HFF-Myc (cell line): ENCODE measurements around the gene USP30.
"Not testable (repeated sequence)": the region's sequence is repeated elsewhere in the genome, so short reads cannot be mapped to it uniquely, and the experiment has no call there.

Source experiments
- DNase-seq: peaks from one replicate; pipeline ENCODE4 v3.0.0-alpha.2; 2011; ENCODE audit warnings: low read depth; ENCODE audit errors: extremely low read depth
- H3K4me3 ChIP-seq: replicated peaks from 2 replicates; pipeline ENCODE4 v1.5.1; 2011; ENCODE audit warnings: low read depth, mild to moderate bottlenecking, control low read depth, low read length
- TF ChIP-seq, protein P1 (sequence below): IDR thresholded peaks from 2 replicates; pipeline ENCODE4 v1.5.1; 2012; ENCODE audit warnings: mild to moderate bottlenecking, low read depth, low read length, control low read depth; ENCODE audit errors: missing control alignments

Gene USP30

DNA sequence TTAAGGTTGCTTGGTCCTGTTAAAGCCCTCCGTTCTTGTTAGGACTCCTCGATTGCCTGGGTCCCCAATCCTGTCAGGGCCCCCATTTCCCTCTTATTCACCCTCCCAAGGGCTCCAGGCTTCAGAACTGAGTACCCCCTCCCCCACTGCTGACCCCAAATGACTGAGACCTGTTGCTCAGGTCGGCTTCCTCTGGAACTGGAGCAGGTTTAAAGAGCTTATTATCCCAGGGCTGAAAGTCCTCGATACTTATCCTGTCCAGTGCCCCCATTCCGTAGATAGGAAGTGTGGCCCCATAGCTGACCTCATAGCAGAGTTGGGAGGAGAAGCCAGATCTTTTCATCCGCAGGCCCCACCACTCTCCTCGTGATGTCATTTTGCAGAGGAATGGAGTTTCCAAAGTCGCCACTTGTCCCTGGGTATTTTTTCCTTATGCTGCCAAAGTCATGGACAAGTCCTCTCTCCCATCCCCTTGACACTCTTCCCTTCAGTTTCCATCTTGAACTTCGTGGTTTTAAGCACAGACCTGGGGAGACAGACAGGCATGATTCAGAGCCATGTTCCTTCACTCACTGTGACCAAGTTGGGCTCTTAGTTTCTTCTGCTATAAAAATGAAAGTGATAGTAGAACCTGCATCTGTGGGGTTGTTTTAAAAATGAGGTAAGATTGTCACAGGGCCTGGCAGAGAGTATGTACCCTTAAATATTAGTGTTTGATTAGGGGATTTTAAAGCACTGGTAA is 1.2 kb downstream of the USP30 start:
- peak overlapping the region; percentile 73 for H3K4me3 ChIP-seq
- DNase-seq: no peak
- TF ChIP-seq, protein P1, sequence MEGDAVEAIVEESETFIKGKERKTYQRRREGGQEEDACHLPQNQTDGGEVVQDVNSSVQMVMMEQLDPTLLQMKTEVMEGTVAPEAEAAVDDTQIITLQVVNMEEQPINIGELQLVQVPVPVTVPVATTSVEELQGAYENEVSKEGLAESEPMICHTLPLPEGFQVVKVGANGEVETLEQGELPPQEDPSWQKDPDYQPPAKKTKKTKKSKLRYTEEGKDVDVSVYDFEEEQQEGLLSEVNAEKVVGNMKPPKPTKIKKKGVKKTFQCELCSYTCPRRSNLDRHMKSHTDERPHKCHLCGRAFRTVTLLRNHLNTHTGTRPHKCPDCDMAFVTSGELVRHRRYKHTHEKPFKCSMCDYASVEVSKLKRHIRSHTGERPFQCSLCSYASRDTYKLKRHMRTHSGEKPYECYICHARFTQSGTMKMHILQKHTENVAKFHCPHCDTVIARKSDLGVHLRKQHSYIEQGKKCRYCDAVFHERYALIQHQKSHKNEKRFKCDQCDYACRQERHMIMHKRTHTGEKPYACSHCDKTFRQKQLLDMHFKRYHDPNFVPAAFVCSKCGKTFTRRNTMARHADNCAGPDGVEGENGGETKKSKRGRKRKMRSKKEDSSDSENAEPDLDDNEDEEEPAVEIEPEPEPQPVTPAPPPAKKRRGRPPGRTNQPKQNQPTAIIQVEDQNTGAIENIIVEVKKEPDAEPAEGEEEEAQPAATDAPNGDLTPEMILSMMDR: no peak

DNA sequence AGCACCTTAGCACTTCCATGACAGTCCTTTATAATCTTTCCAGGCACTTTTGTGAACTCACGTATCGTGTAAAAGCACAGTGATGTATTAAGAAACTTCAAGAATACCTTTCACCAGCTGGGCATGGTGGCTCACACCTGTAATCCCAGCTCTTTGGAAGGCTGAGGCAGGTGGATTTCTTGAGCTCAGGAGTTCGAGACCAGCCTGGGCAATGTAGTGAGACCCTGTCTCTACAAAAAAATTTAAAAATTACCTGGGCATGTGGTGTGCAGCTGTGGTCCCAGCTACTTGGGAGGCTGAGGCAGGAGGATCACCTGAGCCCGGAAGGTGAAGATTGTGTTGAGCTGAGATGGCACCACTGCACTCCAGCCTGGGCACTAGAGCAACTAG is 1.7 kb downstream of the USP30 start:
- not testable (repeated sequence) for H3K4me3 ChIP-seq, DNase-seq

DNA sequence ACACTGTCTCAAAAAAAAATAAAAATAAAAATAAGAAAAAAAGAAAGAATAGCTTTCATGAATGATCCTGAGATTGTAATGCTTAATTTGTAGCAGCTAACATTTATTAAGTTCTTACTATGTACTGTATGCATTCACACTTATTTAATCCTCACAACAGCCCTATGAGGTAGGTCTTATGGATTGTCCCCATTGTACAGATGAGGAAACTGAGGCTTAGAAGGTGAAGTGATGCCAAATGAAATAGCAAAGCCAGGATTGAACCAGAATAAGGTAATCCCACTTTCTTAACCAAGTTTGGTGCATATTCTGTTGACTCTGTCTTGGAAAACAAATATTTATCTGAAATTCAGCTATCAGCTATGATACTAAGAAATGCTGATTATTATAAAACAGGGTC is 2.1 kb downstream of the USP30 start:
- DNase-seq: no peak
- no peak overlapping the region for H3K4me3 ChIP-seq
- TF ChIP-seq, protein P1: no peak

DNA sequence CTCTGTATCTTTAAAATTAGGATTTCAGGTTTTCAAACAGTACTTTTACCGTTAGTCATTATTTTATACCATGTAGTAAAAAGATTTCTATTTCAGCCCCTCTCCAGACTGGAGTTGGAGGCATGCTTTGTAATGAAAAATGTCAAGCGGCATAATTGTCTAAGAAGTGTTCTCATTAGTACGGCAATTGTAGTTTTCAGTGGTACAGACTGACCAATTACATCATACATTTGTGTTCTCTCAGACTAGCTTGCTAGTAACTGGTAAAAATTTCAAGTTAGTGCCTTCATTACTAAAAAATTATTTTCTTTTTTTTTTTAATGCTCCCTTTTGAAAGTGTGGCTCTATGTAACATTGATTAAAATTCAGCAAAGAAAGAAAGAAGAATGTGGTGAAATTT is 4.5 kb downstream of the USP30 start:
- no peak overlapping the region for H3K4me3 ChIP-seq
- TF ChIP-seq, protein P1: no peak
- no peak for DNase-seq

DNA sequence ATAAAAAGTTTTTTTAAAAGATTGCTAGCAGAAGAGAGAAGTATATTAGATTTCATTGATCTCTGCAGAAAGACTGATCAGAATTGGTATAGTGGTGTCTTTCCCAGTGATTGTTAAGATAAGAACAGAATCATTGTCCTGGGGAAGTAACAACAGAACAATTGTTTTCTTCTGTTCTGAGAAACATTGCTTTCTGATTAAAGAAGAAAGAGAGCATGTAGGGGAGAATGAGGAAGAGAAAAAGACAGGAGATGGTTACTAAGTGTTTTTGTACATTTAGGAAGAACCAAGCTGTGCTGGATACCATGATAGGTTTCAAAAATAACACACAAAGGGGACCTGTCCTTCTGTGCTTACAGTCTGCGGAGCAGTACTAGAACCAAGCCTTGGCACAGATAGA is 5.0 kb downstream of the USP30 start:
- TF ChIP-seq, protein P1: no peak
- no peak for DNase-seq
- no peak overlapping the region for H3K4me3 ChIP-seq

DNA sequence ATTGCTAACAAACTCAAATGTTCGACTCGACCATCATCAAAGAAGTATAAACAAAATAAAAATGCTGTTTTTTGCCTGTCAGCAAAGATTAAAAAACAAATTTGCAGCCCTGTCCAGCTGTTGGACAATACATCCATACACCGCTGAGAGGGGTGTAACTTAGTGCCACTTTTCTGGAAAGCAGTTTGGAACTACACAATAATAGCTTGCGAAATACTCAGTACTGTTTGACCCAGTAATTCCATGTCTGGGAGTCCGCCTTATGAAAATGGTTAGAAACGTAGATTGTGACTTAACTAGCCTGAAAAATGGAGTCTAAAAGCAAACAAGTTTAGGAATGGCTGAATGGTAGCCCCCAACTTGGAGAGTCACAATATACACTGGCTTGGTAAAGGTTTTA is 6.4 kb downstream of the USP30 start:
- TF ChIP-seq, protein P1: no peak
- no peak for DNase-seq

DNA sequence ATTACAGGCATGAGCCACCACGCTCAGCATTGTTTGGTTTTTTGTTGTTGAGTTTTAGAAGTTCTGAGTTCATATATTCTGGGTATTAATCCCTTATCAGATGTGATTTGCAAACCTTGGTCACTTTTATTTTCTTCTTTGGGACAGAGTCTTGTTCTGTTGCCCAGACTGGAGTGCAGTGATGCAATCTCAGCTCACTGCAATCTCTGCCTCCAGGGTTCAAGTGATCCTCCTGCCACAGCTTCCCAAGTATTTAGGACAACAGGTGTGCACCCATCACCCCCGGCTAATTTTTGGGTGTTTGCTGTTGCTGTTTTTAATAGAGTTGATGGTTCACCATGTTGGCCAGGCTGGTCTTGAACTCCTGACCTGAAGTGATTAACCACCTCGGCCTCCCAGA is 11.8 kb downstream of the USP30 start:
- DNase-seq: no peak
- H3K4me3 ChIP-seq: no peak overlapping the region
- TF ChIP-seq, protein P1: no peak

More for the DNA sequence above, 6.4 kb downstream of the USP30 start:
- no peak overlapping the region for H3K4me3 ChIP-seq
